ENCODE measurements around the gene NDST1. TPM values are rescaled to one million over a fixed set of nuclear protein-coding genes. Genes with fewer than 3 reads are reported as not detected.

NDST1 gene
- total and polyA plus RNA-seq, 2 experiments from 2014 or later = 39.1 to 129 TPM

GRCh38 chr5:150583541-150584225, 75.8 kb downstream of the NDST1 start:
- Histone ChIP-seq H3K9me2 (ENCODE audit: insufficient read depth) (no peaks in the 10 kb centered on the region), H3K9ac (no peak overlapping the region), H3F3A (ENCODE audit: insufficient read depth) (no peaks in the 10 kb centered on the region), H3K36me3 (ENCODE audit: low read depth) (no peaks in the 10 kb centered on the region), H4K20me1 (ENCODE audit: insufficient read depth) (no peaks in the 10 kb centered on the region), H3K27ac (no peak overlapping the region), H3K4me3 (no peak overlapping the region), H3K79me2 (ENCODE audit: insufficient read depth) (no peaks in the 10 kb centered on the region), H3K9me3 (ENCODE audit: low read depth) (no peaks in the 10 kb centered on the region), H3K4me1 (ENCODE audit: insufficient read depth) (no peaks in the 10 kb centered on the region), H3K4me2 (ENCODE audit: unreplicated experiment) (no peak overlapping the region), H2AFZ (no peak overlapping the region), H3K27me3 (replicated peaks; ENCODE audit: insufficient read depth) (no peaks in the 10 kb centered on the region)
- TF ChIP-seq EZH2 (IDR thresholded peaks at IDR 0.05; ENCODE audit: insufficient read depth, poor library complexity, severe bottlenecking) = no peak
- no peak for TF ChIP-seq EZH2phosphoT487 (IDR thresholded peaks at IDR 0.05; ENCODE audit: insufficient read depth, low read depth)
- DNase-seq = no peak
- in situ Hi-C loops (cut with MboI) = no loop called here
- WGBS, 2 experiments (ENCODE audit: low coverage in 1 of 2, low lambda C conversion rate in 2 of 2, missing lambda C conversion rate in 2 of 2) = 85 to 86% methylated on average over 9 of the region's 9 CpGs

DNA sequence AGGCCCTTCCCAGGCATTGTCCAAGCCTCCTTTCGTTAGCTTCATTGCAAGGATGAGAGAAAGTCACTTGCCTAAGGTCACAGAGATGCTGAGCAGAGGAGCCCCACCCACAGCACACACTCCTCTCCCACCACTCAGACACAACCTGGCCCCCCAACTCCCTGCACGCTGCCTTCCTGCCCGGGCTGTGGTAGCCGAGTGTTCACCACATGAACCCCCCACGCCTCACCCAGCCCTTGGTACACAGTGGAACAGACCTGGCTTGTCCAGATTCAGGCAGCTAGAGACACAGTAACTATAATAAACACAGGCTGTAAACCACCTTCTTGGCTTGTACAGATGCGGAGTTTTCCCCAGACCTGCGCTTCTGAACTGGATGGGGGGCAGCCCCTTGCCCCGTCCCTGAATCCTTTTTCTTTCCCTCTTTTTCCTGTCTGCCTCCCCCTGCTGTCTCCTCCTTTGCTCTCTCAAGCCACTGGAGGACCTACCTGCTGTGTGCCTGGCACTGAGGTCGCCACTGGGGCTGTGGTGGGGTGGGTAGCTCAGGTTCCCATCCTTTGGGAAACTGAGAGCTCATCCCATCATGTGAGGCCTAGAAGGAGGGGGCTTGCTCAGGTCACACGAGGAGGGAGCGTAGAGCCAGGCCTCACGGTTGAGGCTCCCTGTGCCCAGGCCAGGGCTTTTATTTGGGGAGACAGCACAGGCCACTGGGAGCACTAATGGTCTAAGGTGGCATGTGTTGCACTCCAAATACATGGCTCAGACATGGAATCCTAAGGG, 76.8 kb downstream of the NDST1 start:
- Histone ChIP-seq H3K9me3 (ENCODE audit: low read depth) (no peaks in the 10 kb centered on the region), H3K4me2 (ENCODE audit: unreplicated experiment) (no peak overlapping the region), H3K4me1 (ENCODE audit: insufficient read depth) (peaks cover 5% of the 10 kb centered on the region), H2AFZ (no peak overlapping the region), H3K9ac (no peak overlapping the region), H3K36me3 (ENCODE audit: low read depth) (no peaks in the 10 kb centered on the region), H3K27ac (no peak overlapping the region), H3K79me2 (ENCODE audit: insufficient read depth) (no peaks in the 10 kb centered on the region), H4K20me1 (ENCODE audit: insufficient read depth) (no peaks in the 10 kb centered on the region), H3F3A (ENCODE audit: insufficient read depth) (no peaks in the 10 kb centered on the region), H3K27me3 (replicated peaks; ENCODE audit: insufficient read depth) (no peaks in the 10 kb centered on the region), H3K4me3 (no peak overlapping the region), H3K9me2 (ENCODE audit: insufficient read depth) (no peaks in the 10 kb centered on the region)
- DNase-seq = no peak
- in situ Hi-C loops (cut with MboI) = no loop called here
- TF ChIP-seq EZH2 (IDR thresholded peaks at IDR 0.05; ENCODE audit: insufficient read depth, poor library complexity, severe bottlenecking) (no peak), EZH2phosphoT487 (IDR thresholded peaks at IDR 0.05; ENCODE audit: insufficient read depth, low read depth) (no peak)
- WGBS, 2 experiments (ENCODE audit: low coverage in 1 of 2, low lambda C conversion rate in 2 of 2, missing lambda C conversion rate in 2 of 2) = 80 to 91% methylated on average over 12 of the region's 12 CpGs

- H3K79me2 ChIP-seq (ENCODE audit: insufficient read depth) = no peaks in the 10 kb centered on the region
- no peak overlapping the region for H3K4me3 ChIP-seq
- H3K4me1 ChIP-seq (ENCODE audit: insufficient read depth) = peaks cover 8% of the 10 kb centered on the region
- H3K36me3 ChIP-seq (ENCODE audit: low read depth) = no peaks in the 10 kb centered on the region
- no peak overlapping the region for H3K9ac ChIP-seq
- TF ChIP-seq EZH2phosphoT487 (IDR thresholded peaks at IDR 0.05; ENCODE audit: insufficient read depth, low read depth) (no peak), EZH2 (IDR thresholded peaks at IDR 0.05; ENCODE audit: insufficient read depth, poor library complexity, severe bottlenecking) (no peak)
- in situ Hi-C loops (cut with MboI) = no loop called here
- H3K9me2 ChIP-seq (ENCODE audit: insufficient read depth) = no peaks in the 10 kb centered on the region
- no peaks in the 10 kb centered on the region for H3K9me3 ChIP-seq (ENCODE audit: low read depth)
- H3K27me3 ChIP-seq (replicated peaks; ENCODE audit: insufficient read depth) = no peaks in the 10 kb centered on the region
- H3F3A ChIP-seq (ENCODE audit: insufficient read depth) = no peaks in the 10 kb centered on the region
- no peaks in the 10 kb centered on the region for H4K20me1 ChIP-seq (ENCODE audit: insufficient read depth)
- WGBS, 2 experiments (ENCODE audit: low coverage in 1 of 2, low lambda C conversion rate in 2 of 2, missing lambda C conversion rate in 2 of 2) = 63 to 69% methylated on average over 9 of the region's 9 CpGs
- no peak overlapping the region for H2AFZ ChIP-seq
- no peak for DNase-seq
- H3K4me2 ChIP-seq (ENCODE audit: unreplicated experiment) = no peak overlapping the region
- H3K27ac ChIP-seq = no peak overlapping the region
Measured at GRCh38 chr5:150585781-150586341, 77.9 kb downstream of the NDST1 start.

- Histone ChIP-seq H3F3A (ENCODE audit: insufficient read depth) (no peaks in the 10 kb centered on the region), H3K27ac (no peak overlapping the region), H2AFZ (no peak overlapping the region), H3K27me3 (replicated peaks; ENCODE audit: insufficient read depth) (no peaks in the 10 kb centered on the region), H3K79me2 (ENCODE audit: insufficient read depth) (no peaks in the 10 kb centered on the region), H3K4me1 (ENCODE audit: insufficient read depth) (peaks cover 8% of the 10 kb centered on the region), H3K9me3 (ENCODE audit: low read depth) (no peaks in the 10 kb centered on the region), H3K4me2 (ENCODE audit: unreplicated experiment) (no peak overlapping the region), H3K4me3 (no peak overlapping the region), H3K9me2 (ENCODE audit: insufficient read depth) (no peaks in the 10 kb centered on the region), H3K9ac (no peak overlapping the region), H3K36me3 (ENCODE audit: low read depth) (no peaks in the 10 kb centered on the region), H4K20me1 (ENCODE audit: insufficient read depth) (no peaks in the 10 kb centered on the region)
- TF ChIP-seq EZH2 (IDR thresholded peaks at IDR 0.05; ENCODE audit: insufficient read depth, poor library complexity, severe bottlenecking) (no peak), EZH2phosphoT487 (IDR thresholded peaks at IDR 0.05; ENCODE audit: insufficient read depth, low read depth) (no peak)
- DNase-seq = no peak
- in situ Hi-C loops (cut with MboI) = no loop called here
Measured at GRCh38 chr5:150587016-150587415, 79.1 kb downstream of the NDST1 start.

Measured in GM23248 (cell line).